SKM-1 (cell line): ENCODE data around the gene SP140L.
"Not testable (repeated sequence)": the region's sequence is repeated elsewhere in the genome, so short reads cannot be mapped to it uniquely, and the experiment has no call there.

Experiments used
- DNase-seq: peaks from one replicate; lab custom pipeline; 2025; ENCODE audit not compliant: unreplicated experiment; lab: John Stamatoyannopoulos, UW

SP140L gene

DNA sequence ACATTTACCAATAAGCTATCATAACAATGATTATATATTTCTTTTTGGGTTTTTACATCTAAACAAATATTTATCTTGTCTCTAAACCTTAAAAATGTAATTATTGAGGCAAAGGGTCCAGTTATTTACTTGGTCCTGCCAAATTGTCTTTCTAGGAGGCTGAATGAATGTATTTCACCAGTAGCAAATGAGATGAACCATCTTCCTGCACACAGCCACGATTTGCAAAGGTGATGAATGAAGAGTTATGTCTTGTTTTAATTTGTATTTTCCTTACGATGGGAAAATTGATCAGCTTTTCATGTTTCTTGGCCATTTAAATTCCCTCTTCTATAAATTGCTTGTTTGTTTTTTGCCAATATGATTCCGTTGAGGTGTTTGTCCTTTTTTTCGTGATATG is 90.4 kb downstream of the SP140L start:
- DNase-seq = no peak

DNA sequence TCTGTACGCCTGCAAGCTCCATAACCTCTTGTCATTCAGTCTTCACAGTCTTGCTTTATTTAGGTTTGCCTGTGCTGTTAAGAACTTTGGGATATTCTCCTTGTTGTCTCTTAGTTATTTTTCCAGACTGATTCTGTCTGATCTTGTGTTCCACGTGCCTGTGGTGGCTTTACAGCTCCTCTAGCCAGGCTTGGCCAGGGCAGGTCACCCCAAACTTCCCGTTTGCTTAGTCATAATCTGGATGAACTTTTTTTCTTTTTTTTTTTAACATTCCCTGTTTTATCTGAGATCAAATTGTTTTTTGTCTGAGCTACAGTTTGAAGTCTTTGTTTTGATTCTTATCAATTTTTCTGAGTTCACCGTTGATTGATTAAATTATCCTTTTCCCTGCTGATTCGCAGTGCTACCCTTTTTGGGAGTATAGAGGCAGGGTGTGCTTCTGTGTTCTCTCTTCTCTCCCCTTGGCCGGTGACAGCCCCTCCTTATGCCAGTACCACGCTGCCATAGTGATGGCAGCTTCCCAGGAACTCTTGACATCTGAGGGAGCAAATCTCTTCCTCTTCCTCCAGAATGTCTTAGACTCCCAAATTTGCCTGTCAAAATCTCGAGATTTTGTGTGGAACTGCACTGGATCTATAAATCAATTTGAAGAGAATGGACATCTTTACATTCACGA is 91.5 kb downstream of the SP140L start:
- DNase-seq = no peak

DNA sequence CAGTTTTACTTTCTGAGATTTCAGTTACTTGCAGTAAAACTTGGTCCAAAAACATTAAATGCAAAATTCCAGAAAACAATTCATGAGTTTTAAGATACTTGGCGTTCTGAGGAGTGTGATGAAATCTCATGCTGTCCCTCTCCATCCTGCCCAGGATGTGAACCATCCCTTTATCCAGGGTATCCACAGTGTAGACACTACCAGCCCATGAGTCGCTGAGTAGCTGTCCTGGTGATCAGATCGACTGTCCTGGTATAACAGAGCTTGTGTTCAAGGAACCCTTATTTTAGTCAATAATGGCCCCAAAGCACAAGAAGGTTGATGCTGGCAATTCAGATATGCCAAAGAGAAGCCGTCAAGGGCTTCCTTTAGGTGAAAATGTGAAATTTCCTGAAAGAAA is 92.2 kb downstream of the SP140L start:
- no peak for DNase-seq

DNA sequence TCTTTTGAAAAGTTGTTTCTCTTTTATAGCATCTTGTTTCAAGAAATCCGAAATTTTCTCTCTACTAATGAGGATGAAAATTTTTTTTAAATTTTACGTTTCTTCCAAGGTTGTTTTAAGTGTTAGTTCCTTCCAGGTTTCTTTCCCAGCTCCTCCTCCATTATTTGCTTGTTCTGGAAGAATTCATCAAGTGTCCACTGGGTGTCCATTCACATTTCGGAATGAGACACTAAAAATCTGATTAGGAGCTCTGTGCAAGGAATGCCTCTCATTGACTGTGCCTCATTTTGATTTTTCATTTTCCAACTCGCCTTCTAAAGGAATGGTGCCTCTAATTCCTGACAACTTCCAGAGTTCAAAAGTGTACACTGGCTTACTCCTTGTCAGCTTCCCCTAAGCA is 95.2 kb downstream of the SP140L start:
- DNase-seq = no peak

DNA sequence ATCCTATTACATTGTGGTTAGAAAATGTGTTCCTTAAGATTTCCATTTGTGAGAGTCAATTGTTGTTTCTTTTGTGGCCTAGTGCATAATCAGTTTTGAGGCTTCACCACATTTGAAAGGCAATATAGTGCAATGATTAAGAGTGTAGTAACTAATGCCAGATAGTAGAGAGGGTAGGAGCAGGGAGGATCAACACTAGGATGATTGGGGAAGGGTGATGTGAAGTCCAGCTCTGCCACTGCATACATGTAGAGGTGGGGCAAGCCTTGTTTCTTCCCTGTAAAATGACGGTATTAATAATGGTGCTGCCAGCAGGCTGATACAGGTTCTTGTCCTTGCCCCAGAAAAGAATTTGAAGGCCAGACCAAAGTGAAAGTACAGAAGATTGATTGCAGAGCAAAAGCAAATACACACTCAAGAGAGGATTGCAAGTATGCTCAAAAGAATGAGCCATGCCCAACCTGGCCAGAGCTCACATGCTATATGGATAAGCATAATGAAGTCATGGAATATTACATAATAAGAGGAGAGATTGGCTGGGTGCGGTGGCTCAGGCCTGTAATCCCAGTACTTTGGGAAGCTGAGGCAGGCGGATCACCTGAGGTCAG is 97.0 kb downstream of the SP140L start:
- no peak for DNase-seq

DNA sequence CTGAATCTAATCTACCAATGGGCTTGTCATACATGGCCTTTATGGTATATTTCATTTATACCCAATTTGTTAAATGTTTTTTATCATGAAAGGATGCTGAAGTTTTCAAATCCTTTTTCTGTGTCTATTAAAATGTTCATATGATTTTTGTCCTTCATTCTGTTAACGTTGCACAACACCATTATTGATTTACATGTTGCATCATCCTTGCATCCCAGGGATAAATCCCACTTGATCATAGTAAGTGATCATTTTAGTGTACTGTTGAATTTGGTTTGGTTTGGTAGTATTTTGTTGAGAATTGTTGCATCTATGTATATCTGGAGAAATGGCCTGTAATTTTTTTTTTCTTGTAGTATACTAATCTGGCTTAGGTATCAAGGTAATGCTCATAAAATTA is 98.4 kb downstream of the SP140L start:
- DNase-seq = no peak

DNA sequence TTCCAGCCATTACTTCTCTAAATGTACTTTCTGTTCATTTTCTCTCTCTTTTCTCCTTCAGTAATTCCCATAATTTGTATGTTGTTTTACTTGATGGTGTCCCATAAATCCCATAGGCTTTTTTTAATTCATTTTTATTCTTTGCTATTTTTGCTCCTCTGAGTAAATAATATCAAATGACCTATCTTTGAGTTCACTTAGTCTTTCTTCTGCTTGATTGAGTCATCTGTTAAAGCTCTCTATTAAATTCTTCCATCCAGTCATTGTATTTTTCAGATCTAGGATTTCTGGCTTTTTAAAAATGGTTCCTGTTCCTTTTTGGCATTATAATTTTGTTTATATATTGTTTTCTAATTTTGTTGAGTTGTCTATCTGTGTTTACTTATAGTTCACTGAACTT is 102.5 kb downstream of the SP140L start:
- no peak for DNase-seq

DNA sequence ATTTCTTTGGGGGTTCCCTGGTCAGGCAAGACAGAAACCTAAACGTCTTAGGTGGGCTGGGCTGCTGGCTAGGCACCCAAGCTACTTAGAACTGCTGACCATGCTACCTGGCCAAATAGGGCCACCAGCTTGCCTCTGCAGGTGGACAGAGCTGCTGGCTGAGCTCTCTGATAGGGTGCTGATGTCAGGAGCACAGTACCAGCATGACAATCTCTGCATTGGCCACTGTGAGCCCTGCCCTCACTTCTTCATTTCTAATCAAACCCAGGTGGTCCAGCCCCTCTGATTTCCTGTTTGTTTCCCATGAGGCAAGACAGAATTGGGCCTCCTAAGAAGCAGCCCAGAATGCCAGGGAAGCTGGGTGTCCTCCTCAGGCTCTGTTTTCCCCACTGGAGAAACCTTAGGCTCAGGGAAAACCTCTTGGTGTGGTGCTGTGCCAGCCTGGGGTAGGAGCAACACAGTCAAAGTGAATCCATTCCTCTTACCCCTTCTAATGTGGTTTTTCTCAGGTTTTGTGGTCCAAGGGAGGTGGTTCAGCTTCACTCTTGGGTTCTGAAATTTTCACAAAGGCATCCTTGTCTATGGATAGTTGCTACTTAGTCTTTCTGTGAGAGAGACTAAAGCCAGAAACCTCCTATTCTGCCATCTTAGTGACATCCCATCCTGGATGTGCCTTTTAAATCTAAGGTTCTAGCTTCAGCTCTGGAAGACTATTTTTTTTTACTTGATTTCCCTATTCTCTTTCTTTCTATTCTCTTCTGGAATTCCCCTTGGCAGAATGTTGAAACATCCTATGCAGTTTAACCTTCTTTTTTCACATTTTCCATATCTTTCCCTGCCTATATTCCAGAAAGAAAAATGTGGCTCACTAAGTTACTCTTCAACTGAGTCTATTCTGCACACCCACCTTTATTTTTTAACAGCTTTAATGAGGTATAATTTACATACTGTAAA is 104.2 kb downstream of the SP140L start:
- no peak for DNase-seq

DNA sequence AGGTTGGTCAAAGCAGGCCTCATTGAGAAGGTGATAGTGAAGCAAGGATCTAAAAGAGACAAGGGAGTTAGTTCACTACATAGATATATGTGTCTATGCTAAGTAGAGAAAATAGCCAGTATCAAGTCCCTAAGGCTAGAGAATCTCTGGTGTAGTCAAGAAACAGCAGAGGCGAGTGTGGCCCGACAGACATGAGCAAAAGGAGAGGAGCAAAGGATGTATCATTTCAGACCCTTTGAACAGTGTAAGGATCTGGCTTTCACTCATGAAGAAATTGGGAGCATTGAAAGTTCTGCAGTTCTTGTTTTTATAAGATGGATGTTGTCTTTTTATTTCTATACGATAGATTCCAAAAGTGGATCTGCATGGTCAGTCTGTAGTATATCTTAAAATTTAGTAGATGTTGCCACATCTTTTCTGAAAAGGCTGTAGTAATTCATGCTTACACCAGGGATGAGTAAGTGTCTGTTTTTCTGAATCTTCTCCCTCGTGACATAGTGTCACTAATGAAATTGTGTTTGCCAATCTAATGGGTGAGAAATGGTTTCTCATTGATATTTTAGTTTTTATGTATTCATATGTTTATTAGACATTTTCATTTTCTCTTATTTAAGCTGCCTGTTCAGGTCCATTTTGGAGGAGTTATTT is 107.8 kb downstream of the SP140L start:
- no peak for DNase-seq

DNA sequence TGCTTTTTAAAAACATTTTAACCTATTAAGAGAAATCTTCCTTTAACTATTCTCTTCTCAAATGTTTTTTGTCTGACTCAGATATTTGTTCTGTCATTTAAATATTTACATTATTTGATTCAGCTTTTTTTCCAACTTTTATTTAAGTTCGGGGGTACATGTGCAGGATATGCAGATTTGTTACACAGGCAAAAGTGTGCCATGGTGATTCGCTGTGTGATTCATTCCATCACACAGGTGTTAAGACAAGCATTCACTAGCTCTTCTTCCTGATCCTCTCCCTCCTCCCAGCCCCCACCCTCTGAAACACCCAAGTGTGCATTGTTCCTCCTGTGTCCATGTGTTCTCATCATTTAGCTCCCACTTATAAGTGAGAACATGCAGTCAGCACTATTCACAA is 108.4 kb downstream of the SP140L start:
- DNase-seq = no peak

DNA sequence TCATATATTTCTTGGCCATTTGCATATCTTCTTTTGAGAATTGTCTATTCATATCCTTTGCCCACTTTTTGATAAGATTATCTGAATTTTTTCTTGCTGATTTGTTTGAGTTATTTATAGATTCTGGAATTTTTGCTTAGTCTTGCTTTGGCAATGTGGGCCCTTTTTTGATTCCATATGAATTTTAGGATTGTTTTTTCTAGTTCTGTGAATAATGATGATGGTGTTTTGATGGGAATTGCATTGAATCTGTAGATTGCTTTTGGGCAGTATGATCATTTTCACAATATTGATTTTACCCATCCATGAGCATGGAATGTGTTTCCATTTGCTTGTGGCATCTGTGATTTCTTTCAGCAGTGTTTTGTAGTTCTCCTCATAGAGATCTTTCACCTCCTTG is 112.1 kb downstream of the SP140L start:
- not testable (repeated sequence) for DNase-seq

DNA sequence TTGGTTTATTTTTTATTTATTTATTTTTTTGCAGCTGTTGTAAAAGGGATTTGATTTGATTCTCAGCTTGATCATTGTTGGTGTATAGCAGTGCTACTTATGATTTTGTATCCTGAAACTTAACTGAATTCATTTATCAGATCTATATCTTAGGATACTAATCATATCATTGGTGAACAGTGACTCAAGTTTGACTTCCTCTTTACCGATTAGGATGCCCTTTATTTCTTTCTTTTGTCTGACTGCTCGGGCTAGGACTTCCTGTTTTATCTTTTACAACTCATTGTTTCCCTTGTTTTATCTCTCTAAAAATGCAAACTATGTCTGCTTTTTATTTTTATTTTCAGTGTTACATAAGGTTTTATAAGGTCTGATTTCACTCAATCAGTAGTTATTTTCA is 112.6 kb downstream of the SP140L start:
- peak; percentile 60 for DNase-seq

DNA sequence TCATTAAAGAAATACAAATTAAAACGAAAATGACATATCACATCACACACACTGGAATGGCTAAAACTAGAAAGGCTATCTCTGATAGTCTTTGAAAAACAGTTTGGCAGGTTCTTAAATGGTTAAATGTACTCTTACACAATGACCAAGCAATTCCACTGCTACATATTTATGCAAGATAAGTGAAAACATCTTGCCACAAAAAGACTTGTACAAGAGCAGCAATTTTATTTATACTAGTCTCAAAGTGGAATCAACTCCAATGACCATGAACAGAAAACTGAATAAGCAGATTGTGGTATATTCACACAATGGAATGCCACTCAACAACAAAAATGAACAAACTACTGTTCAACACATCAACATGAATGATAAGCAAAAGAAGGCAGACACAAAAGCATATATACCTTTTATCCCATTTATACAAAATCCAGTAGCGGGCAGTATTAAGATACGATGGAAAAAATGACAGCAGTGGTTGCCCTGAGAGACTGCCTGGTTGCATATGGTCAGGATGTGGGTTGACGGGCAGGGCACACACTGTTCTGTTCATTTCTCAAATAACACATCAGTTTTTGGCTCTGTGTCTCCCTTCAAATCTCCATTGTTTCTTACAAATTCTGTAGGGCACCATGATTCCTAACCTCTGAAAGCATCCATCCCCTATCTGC is 114.4 kb downstream of the SP140L start:
- DNase-seq = no peak

DNA sequence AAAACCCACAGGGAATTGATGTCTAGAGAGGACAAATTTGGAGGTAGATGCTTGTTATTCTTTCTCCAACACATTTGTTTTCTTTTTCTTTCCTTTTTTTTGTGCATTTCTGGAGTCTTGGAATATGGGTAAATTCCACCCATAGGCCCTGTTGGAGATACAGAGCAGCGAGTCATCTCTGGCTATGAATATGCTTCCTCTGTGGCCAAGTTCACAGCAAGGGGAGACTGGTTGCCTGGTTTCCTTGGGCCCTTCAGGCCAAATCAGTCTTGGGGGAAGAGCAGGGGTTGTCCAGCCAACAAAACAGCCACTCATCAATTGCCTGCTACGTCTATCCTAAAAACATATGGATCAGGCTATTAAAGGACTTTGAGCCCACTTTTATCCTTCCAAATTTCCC is 116.5 kb downstream of the SP140L start:
- no peak for DNase-seq

DNA sequence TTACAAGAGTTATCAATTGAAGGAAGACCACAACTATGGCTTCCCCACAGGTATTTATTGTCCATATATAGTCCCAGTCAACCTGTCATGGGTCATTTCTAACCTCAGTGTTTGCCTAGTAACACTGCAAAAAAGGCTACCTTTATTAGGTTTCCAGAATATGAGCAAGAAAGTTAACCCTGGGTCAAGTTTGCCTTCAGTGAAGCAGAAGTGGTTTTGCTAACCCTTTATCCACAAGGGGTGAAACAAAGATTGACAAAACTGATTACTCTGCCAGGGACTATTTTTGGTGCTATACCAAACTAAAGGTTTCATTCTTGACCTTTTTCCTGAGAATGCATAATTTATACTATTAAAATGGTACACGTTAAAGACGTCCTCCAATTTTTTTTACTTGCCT is 117.8 kb downstream of the SP140L start:
- DNase-seq = no peak

DNA sequence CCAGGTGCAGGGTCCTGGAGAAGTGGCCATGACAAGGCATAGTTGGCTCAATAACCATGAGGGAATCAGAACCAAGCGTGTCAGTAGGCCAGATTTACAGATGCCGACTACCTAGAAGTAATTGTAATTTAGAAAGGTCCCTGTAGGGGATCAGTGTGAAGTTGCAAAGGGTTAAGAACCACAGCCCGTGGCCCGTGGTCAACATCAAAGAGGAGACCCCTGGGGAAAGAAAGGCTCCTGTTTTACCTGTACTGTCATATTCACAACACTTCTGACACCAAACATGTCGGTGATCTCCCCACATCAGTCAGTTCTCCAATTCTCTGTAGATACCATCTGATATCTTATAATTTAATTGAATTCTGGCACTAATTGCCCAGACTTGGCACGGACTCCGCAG is 120.0 kb downstream of the SP140L start:
- no peak for DNase-seq

DNA sequence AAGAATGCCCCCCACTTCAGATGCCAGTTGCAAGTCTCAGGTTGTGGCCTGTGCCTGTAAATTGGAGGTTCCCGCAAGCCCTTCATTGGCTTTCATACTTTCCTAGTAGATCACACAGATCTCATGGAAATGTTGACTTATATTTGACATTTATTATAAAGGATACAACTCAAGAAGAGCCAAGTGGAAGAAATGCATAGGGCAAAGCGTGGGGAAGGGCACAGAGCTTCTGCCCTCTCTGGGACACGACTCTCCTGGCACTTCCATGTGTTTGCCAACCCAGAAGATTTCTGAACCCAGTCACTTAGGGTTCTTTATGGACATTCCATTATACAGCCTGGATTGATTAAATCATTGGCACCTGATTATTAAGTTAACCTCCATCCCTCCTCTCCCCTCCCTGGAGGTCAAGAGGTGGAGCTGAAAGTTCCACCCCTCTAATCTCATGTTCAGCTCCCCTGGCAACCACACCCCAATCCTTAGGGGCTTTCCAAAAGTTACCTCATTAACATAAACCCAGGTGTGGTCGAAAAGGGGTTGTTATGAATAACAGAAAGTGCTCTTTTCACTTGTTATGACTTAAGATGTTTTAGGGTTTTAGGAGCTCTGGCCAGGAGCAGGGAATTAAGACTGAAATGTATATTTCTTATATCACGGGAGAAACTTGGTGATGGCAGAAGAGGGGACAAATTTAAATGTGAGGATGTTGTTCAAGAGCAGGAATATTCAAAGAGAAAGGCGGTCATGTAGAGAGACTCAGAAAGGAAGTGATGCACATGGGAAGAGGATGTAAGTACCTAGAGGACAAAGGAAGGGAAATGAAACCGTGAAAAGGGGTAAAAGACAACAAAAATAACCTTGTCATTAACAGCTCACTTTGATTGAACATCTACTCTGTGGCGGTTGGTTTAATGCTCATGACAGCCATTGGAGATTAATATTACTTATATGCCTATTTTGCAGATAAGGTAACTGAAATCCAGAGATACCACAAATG is 120.8 kb downstream of the SP140L start:
- DNase-seq = no peak

DNA sequence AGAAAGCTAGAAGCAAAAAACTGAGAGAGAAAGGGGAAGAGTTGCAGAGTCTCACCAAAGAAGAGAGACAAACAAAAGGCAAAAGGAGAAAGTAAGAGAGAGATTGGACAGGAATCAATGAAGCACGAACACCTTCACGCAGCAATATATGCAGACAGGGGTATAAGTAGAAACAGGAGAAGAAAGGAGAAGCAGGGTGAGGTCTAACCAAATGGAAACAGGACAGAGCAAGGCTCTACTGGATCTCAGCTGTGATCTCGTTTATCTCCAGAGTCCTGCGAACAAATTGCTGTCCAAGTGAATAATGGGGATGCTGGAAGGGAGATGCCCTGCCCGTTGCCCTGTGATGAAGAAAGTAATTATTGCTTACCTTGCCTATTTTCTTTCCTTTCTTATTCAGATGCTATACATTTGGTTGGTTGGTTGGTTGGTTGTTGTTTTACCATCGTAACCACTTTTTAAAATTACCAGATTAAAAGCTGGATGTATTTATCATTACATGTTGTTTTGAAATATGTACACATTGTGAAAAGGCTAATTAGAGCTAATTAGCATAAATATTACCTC is 123.0 kb downstream of the SP140L start:
- DNase-seq = no peak

DNA sequence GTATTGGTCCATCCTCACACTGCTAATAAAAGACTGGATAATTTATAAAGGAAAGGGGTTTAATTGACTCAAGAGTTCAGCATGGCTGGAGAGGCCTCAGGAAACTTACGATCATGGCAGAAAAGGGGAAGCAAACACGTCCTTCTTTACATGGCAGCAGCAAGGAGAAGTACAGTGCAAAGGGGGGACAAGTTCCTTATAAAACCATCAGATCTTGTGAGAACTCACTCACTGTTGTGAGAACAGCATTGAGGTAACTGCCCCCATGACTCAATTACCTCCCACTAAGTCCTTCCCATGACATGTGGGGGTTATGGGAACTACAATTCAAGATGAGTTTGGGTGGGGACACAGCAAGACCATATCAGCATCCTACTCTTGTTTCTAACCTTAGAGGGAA is 126.0 kb downstream of the SP140L start:
- DNase-seq = no peak
